ENCODE results near the gene FBXO42.

The FBXO42 gene

GRCh38 chr1:16375521-16376340 is 23.5 kb upstream of the FBXO42 start:
- DNase-seq (ENCODE audit: extremely low spot score) = no peak
- ChIA-PET POLR2A (interaction anchor here (0.9 to 2.9 kb wide), 3 partner anchors 8 to 64 kb away, joined by 5 to 11 read pairs (median 5); partner anchors contain the start of genes NECAP2 and SZRD1), CTCF (no interaction called here)
- TF ChIP-seq SP1 (IDR thresholded peaks at IDR 0.05) (no peak), ARNT (IDR thresholded peaks at IDR 0.05) (no peak), ZNF384 (IDR thresholded peaks at IDR 0.05) (no peak), CTBP1 (IDR thresholded peaks at IDR 0.05; ENCODE audit: borderline replicate concordance) (no peak)

- DNase-seq (ENCODE audit: extremely low spot score) = no peak
- CTCF ChIA-PET = interaction anchor here (1.0 kb wide), 1 partner anchor 66 kb away, joined by 3 read pairs; the partner anchor contains the start of gene NECAP2
- POLR2A ChIA-PET = no interaction called here
- TF ChIP-seq TARDBP (IDR thresholded peaks at IDR 0.05) = no peak
These were observed 22.0 kb upstream of the FBXO42 start for GRCh38 chr1:16374266-16374665.

- ChIA-PET POLR2A (no interaction called here), CTCF (interaction anchor here (0.6 kb wide), 1 partner anchor 832 kb away, joined by 3 read pairs; the partner anchor contains the start of gene PADI1)
- no peak for DNase-seq (ENCODE audit: extremely low spot score)
- TF ChIP-seq TARDBP (IDR thresholded peaks at IDR 0.05) (no peak), ARNT (IDR thresholded peaks at IDR 0.05) (no peak), CTBP1 (IDR thresholded peaks at IDR 0.05; ENCODE audit: borderline replicate concordance) (no peak), L3MBTL2 (conservative IDR thresholded peaks at IDR 0.05) (no peak), FOXM1 (IDR thresholded peaks at IDR 0.05; ENCODE audit: borderline replicate concordance) (no peak)
These were observed 20.4 kb upstream of the FBXO42 start for GRCh38 chr1:16372535-16373285.

DNA sequence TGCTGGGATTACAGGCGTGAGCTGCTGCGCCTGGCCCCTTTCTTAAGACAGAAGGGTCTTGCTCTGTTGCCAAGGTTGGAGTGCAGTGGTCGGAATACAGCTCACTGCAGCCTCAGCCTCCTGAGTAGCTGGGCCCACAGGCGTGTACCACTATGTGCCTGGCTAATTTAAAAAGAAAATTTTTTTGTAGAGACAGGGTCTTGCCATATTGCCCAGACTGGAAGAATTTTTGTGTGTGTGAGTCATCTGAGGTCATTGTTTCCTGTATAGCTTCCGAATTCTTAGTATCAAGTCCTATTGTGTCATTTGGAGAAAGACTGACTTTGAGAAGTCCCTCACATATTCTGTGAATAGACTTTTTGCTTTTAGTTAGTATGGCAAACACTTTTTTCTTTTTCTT is 19.4 kb upstream of the FBXO42 start:
- ChIA-PET CTCF (no interaction called here), POLR2A (no interaction called here)
- no peak for DNase-seq (ENCODE audit: extremely low spot score)
- no peak for TF ChIP-seq ARNT (IDR thresholded peaks at IDR 0.05)
- no peak for TF ChIP-seq FOXM1 (IDR thresholded peaks at IDR 0.05; ENCODE audit: borderline replicate concordance)

DNA sequence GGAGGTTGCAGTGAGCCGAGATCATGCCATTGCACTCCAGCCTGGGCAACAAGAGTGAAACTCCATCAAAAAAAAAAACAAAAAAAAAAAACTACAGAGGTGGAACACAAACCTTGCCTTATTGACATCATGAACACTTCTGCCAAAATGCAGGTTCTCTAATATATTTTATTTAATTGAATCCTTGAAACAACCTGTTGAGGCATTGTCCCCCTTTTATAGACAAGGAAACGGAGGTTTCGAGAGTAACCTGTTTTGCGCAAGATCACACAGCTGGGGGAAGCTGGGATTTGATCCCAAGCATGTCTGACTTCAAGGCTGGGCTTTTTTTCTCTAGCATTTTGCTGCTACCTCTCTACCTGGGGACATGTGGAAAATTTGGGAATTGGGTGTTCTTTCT is 17.5 kb upstream of the FBXO42 start:
- ChIA-PET CTCF (interaction anchor here (0.6 kb wide), 1 partner anchor 12 kb away, joined by 3 read pairs; no protein-coding TSS in a partner anchor), POLR2A (no interaction called here)
- TF ChIP-seq FOXA1 (IDR thresholded peaks at IDR 0.05) (no peak), SP1 (IDR thresholded peaks at IDR 0.05) (no peak), LEF1 (IDR thresholded peaks at IDR 0.05; ENCODE audit: borderline replicate concordance) (no peak), BHLHE40 (IDR thresholded peaks at IDR 0.05; ENCODE audit: borderline replicate concordance) (no peak)
- no peak for DNase-seq (ENCODE audit: extremely low spot score)

DNA sequence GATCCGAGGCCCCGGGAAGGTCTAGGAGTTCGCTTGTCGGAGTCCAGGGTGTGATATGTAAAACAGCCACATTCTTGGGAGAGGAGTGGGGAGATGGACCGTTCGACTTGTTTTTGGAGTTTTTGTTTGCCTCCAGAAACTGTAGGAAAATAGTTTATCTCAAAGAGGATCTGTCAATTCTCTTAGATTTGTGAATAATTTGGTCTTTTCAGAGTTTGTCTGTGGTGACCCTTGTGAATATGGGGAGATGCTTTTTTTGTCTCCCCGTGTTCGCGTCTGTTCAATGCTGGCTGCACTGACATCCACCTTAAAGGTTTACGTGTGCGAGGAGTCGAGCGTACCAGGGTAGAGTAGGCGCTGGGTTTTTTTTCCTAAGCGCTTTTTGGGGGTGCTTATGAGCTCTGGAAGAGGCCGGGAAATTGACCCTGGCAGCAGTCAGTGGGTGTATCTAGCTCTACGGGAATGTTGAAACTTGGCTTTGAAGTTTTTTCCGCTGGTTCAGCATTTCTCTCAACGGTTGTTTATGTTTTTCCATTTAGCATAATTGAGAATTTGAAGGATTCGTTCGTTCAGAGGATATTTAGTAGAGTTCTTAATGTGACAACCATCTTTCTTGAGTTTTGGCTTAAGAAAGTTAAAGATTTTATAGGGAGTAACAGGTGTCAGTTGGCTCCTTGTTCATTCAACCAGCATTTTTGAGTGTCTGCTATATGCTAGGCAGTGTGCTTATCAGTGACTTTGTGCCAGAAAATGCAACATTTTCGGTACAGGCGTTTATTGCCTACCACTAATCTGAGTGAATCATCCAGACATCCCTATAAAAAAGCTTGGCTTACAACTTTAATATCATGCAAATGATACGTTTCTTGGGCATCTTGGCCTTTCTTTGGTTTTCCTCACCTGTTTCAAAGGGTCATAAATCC is 15.9 kb upstream of the FBXO42 start:
- DNase-seq (ENCODE audit: extremely low spot score) = no peak
- ChIA-PET POLR2A (interaction anchor here (0.8 to 2.9 kb wide), 3 partner anchors 8 to 72 kb away, joined by 3 to 16 read pairs (median 11); partner anchors contain the start of genes FBXO42 and NECAP2), CTCF (no interaction called here)
- TF ChIP-seq FOXM1 (IDR thresholded peaks at IDR 0.05; ENCODE audit: borderline replicate concordance) = no peak
- TF ChIP-seq ZNF384 (IDR thresholded peaks at IDR 0.05) = no peak
- TF ChIP-seq, protein P1, sequence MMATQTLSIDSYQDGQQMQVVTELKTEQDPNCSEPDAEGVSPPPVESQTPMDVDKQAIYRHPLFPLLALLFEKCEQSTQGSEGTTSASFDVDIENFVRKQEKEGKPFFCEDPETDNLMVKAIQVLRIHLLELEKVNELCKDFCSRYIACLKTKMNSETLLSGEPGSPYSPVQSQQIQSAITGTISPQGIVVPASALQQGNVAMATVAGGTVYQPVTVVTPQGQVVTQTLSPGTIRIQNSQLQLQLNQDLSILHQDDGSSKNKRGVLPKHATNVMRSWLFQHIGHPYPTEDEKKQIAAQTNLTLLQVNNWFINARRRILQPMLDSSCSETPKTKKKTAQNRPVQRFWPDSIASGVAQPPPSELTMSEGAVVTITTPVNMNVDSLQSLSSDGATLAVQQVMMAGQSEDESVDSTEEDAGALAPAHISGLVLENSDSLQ (IDR thresholded peaks at IDR 0.05) = no peak
- no peak for TF ChIP-seq L3MBTL2 (conservative IDR thresholded peaks at IDR 0.05)
- TF ChIP-seq NFRKB (IDR thresholded peaks at IDR 0.05) = no peak
- TF ChIP-seq HDGF (IDR thresholded peaks at IDR 0.05; ENCODE audit: borderline replicate concordance) = no peak
- TF ChIP-seq SP1 (IDR thresholded peaks at IDR 0.05) = no peak
- no peak for TF ChIP-seq LEF1 (IDR thresholded peaks at IDR 0.05; ENCODE audit: borderline replicate concordance)
- no peak for TF ChIP-seq FOXK2 (IDR thresholded peaks at IDR 0.05)

DNA sequence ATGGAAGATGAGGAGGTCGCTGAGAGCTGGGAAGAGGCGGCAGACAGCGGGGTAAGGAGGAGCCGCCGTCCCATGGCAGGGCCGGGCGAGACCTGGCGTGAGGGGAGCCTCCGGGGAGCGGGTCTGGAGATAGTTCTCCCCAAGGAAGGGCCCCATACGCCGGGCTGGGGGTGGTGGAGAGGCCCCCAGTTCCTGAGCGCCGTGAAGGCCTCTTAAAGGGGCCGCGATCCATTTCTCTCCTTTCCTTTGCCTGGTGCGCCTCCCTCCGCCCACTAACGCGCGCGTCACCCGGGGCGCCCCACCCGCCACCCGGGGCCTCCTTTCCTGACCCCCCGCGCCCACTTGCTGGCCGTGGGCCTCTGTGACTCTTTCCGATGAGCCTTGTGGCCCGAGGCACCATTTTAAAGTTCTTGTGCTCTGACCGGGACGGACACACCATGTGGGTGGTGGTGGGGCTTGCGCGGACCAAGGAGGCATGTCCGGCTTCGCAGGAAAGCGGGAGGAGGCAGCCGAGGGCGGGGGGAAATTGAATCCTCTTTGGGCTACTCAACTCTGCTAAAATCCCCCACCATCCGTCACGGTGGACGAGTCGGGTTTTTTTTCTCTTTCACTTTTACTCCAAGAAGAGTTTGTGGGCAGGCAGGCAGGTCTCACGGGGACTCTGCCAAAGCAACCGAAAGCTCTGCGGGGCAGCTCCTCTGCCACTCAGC is 15.1 kb upstream of the FBXO42 start:
- POLR2A ChIA-PET = interaction anchor here (0.8 to 2.9 kb wide), 3 partner anchors 9 to 78 kb away, joined by 3 to 16 read pairs (median 11); partner anchors contain the start of gene FBXO42
- CTCF ChIA-PET = no interaction called here
- TF ChIP-seq TARDBP (IDR thresholded peaks at IDR 0.05) = peak; percentile 81
- TF ChIP-seq ZNF384 (IDR thresholded peaks at IDR 0.05) = no peak
- peak; percentile 81 for TF ChIP-seq L3MBTL2 (conservative IDR thresholded peaks at IDR 0.05)
- peak; percentile 89; the same call in 1 of the 2 replicates for TF ChIP-seq HDGF (IDR thresholded peaks at IDR 0.05; ENCODE audit: borderline replicate concordance)
- no peak for TF ChIP-seq SP1 (IDR thresholded peaks at IDR 0.05)
- TF ChIP-seq BHLHE40 (IDR thresholded peaks at IDR 0.05; ENCODE audit: borderline replicate concordance) = no peak
- no peak for TF ChIP-seq LEF1 (IDR thresholded peaks at IDR 0.05; ENCODE audit: borderline replicate concordance)
- TF ChIP-seq ELF4 (IDR thresholded peaks at IDR 0.05) = 0 out of 2 replicates have a peak, but pooled peaks have one; percentile 2
- DNase-seq (ENCODE audit: extremely low spot score) = peak; percentile 61

Measured in HEK293T (cell line).